Left lung (tissue), 10 donors: ENCODE results near the gene TCTA. TPM values are rescaled to one million over a fixed set of nuclear protein-coding genes. Genes with fewer than 3 reads are reported as not detected.

Source experiments
- ATAC-seq: fragments of 200-7000 bp; cut with Tn5 transposase; one replicate; pipeline ENCODE4 v1.9.1; 2020; ENCODE audit warnings: moderate library complexity
- DNase-seq, 4 donors: peaks; one replicate each; pipeline ENCODE4 v3.0.0-alpha.2; 2013 to 2020
- H3K27ac ChIP-seq, 2 donors: fragments of 200-600 bp; sonication (generic) in 1 of 2; one replicate each; pipeline versions ENCODE4 v1.5.0 to v1.8.0; 2020 to 2021
- H3K27me3 ChIP-seq, 2 donors: fragments of 200-600 bp; sonication (generic) in 1 of 2; one replicate each; pipeline versions ENCODE4 v1.5.0 to v1.8.0; 2020 to 2021
- H3K36me3 ChIP-seq, 2 donors: fragments of 200-600 bp; sonication (generic) in 1 of 2; one replicate each; pipeline versions ENCODE4 v1.5.0 to v1.8.0; 2020 to 2021
- H3K4me1 ChIP-seq, 2 donors: fragments of 200-600 bp; one replicate each; pipeline ENCODE4 v1.8.0; 2021
- H3K4me3 ChIP-seq, 2 donors: fragments of 200-600 bp; sonication (generic) in 1 of 2; one replicate each; pipeline versions ENCODE4 v1.5.0 to v1.8.0; 2020 to 2021; ENCODE audit warnings: mild to moderate bottlenecking in 1 of 2
- H3K9me3 ChIP-seq, 2 donors: fragments of 200-600 bp; sonication (generic) in 1 of 2; one replicate each; pipeline versions ENCODE4 v1.5.0 to v1.8.0; 2020 to 2021
- CTCF ChIP-seq, 2 donors: fragments of 200-600 bp; sonication (generic) in 1 of 2; IDR thresholded peaks; one replicate each; pipeline versions ENCODE4 v1.5.0 to v1.8.0; 2021; ENCODE audit warnings: antibody characterized with exemption in 2 of 2
- intact Hi-C, 2 donors: fragments of 100-400 bp; cut with DNase I; formaldehyde crosslinking; loops; one replicate each; pipeline versions ENCODE4 v1.11.2 to v1.14.2; 2022
- polyA plus RNA-seq, 6 donors: library from polyadenylated mRNA; unstranded; fragments of 120-200 nt; gene quantifications; one replicate each; pipeline ENCODE4 v1.2.1, GENCODE V29; 2013; ENCODE audit not compliant: insufficient read length in 6 of 6
- total RNA-seq, 2 donors: library from RNA; stranded (reverse); fragmentation: NEBNext Ultra II Directional; extraction: Animal tissue kit (Norgen Biotek cat#: 25700); gene quantifications; one replicate each; pipeline ENCODE4 v1.2.1, GENCODE V29; 2021
- donor health status: DM: no; HTN: yes; CAD: no.
- donor health status: DM: no; HTN: no; CAD: no.

TCTA gene
- total and polyA plus RNA-seq, 8 donors = 17.7 to 41.5 (median 20.5) TPM

- TF ChIP-seq CTCF (IDR thresholded peaks at IDR 0.05) = no peak
- intact Hi-C loops = no loop called here
- Histone ChIP-seq H3K36me3 (peaks cover 0 to 12% of the 10 kb centered on the region in 2 donors), H3K9me3 (no peaks in the 10 kb centered on the region), H3K4me3 (peak overlapping the region; percentile 49 to 63), H3K27me3 (no peaks in the 10 kb centered on the region), H3K4me1 (peaks cover 53 to 82% of the 10 kb centered on the region in 2 donors), H3K27ac (peak overlapping the region; percentile 95 to 99)
- ATAC-seq (no peak), DNase-seq (no peak)
Measured at GRCh38 chr3:49410066-49410845, 2.0 kb upstream of the TCTA start.

- no peak for DNase-seq
- no peaks in the 10 kb centered on the region for H3K9me3 ChIP-seq
- peaks cover 48 to 82% of the 10 kb centered on the region in 2 donors for H3K4me1 ChIP-seq
- H3K36me3 ChIP-seq = peaks cover 0 to 20% of the 10 kb centered on the region in 2 donors
- peak overlapping the region; percentile 95 to 99 for H3K27ac ChIP-seq
- peak overlapping the region; percentile 49 to 63 for H3K4me3 ChIP-seq
- ATAC-seq = no peak
- intact Hi-C loops = no loop called here
- no peaks in the 10 kb centered on the region for H3K27me3 ChIP-seq
- TF ChIP-seq CTCF (IDR thresholded peaks at IDR 0.05) = no peak
Measured at GRCh38 chr3:49410846-49411534, 1.2 kb upstream of the TCTA start.

- peaks cover 0 to 24% of the 10 kb centered on the region in 2 donors for H3K36me3 ChIP-seq
- H3K4me1 ChIP-seq = peaks cover 42 to 82% of the 10 kb centered on the region in 2 donors
- H3K9me3 ChIP-seq = no peaks in the 10 kb centered on the region
- peak; percentile 32 for ATAC-seq
- H3K27me3 ChIP-seq = no peaks in the 10 kb centered on the region
- peak overlapping the region; percentile 95 to 99 for H3K27ac ChIP-seq
- no peak for TF ChIP-seq CTCF (IDR thresholded peaks at IDR 0.05)
- intact Hi-C loops = no loop called here
- H3K4me3 ChIP-seq = peak overlapping the region; percentile 49 to 63
- peak in 2 of 4 donors; percentile 54 to 94 for DNase-seq
Measured at GRCh38 chr3:49411535-49411967, 672 bp upstream of the TCTA start.

GRCh38 chr3:49412632-49413337, 562 bp downstream of the TCTA start:
- no peak for TF ChIP-seq CTCF (IDR thresholded peaks at IDR 0.05)
- H3K27me3 ChIP-seq = no peaks in the 10 kb centered on the region
- intact Hi-C loops = no loop called here
- H3K27ac ChIP-seq = peak overlapping the region; percentile 95 to 99
- H3K4me3 ChIP-seq = peak overlapping the region; percentile 63 to 89
- DNase-seq (no peak), ATAC-seq (no peak)
- H3K4me1 ChIP-seq = peaks cover 41 to 78% of the 10 kb centered on the region in 2 donors
- peaks cover 0 to 37% of the 10 kb centered on the region in 2 donors for H3K36me3 ChIP-seq
- H3K9me3 ChIP-seq = no peaks in the 10 kb centered on the region
